Cardiac muscle cell (in vitro differentiated cells and primary cell): ENCODE results near the gene MYO19. TPM values are rescaled to one million over a fixed set of nuclear protein-coding genes. Genes with fewer than 3 reads are reported as not detected.

ENCODE experiments used
- DNase-seq, 2 donors: peaks; one replicate each; pipeline versions ENCODE4 v3.0.0 to v3.0.0-alpha.2; 2010 to 2017; ENCODE audit warnings: low read depth in 1 of 2, low spot score in 1 of 2
- H3K27ac ChIP-seq: fragments of 200-600 bp; sonication (generic); 2 replicates; pipeline ENCODE4 v1.5.1; 2016
- H3K27me3 ChIP-seq: fragments of 200-600 bp; sonication (generic); 2 replicates; pipeline ENCODE4 v1.6.0; 2016; ENCODE audit warnings: control low read depth
- H3K36me3 ChIP-seq: fragments of 200-600 bp; sonication (generic); 2 replicates; pipeline ENCODE4 v1.5.1; 2016; ENCODE audit warnings: control low read depth
- H3K4me1 ChIP-seq: fragments of 200-600 bp; sonication (generic); 2 replicates; pipeline ENCODE4 v1.8.1; 2017; ENCODE audit warnings: low read depth, mild to moderate bottlenecking, mixed run types
- H3K4me3 ChIP-seq: fragments of 200-600 bp; sonication (generic); 2 replicates; pipeline ENCODE4 v1.5.1; 2016; ENCODE audit warnings: mild to moderate bottlenecking
- H3K9me3 ChIP-seq: fragments of 200-600 bp; sonication (generic); 2 replicates; pipeline ENCODE4 v1.5.1; 2017; ENCODE audit warnings: low read depth, mild to moderate bottlenecking, control low read depth
- CTCF ChIP-seq: IDR thresholded peaks from 2 replicates; pipeline ENCODE4 v1.5.1; 2012; ENCODE audit warnings: low read depth, mild to moderate bottlenecking, low read length
- polyA plus RNA-seq: library from polyadenylated mRNA; unstranded; fragments of >200 nt; fragmentation: Nextera tagmentation; extraction: Ambion mirVana; gene quantifications from 2 replicates; pipeline ENCODE4 v1.2.1, GENCODE V29; 2016
- total RNA-seq: library from RNA; depleted of rRNA; stranded (reverse); fragments of >200 nt; gene quantifications from 2 replicates; pipeline ENCODE4 v1.2.3, GENCODE V29; 2016

The MYO19 gene
- total and polyA plus RNA-seq, 2 experiments from 2014 or later, result 21.0 to 50.8 TPM

GRCh38 chr17:36515837-36516236, 18.8 kb downstream of the MYO19 start:
- DNase-seq, result no peak
- Histone ChIP-seq H3K4me1 (no peaks in the 10 kb centered on the region), H3K9me3 (no peaks in the 10 kb centered on the region), H3K27ac (no peak overlapping the region), H3K36me3 (peaks cover 6% of the 10 kb centered on the region), H3K4me3 (no peak overlapping the region), H3K27me3 (no peaks in the 10 kb centered on the region)
- TF ChIP-seq CTCF, result no peak

- no peak for TF ChIP-seq CTCF
- peaks cover 3% of the 10 kb centered on the region for H3K36me3 ChIP-seq
- no peaks in the 10 kb centered on the region for H3K27me3 ChIP-seq
- H3K4me3 ChIP-seq, result no peak overlapping the region
- no peaks in the 10 kb centered on the region for H3K4me1 ChIP-seq
- DNase-seq, result no peak
- H3K27ac ChIP-seq, result no peak overlapping the region
- H3K9me3 ChIP-seq, result no peaks in the 10 kb centered on the region
Measured at GRCh38 chr17:36514856-36515255, 19.8 kb downstream of the MYO19 start.

- TF ChIP-seq CTCF, result no peak
- no peaks in the 10 kb centered on the region for H3K27me3 ChIP-seq
- H3K9me3 ChIP-seq, result no peaks in the 10 kb centered on the region
- H3K4me1 ChIP-seq, result no peaks in the 10 kb centered on the region
- no peak overlapping the region for H3K27ac ChIP-seq
- no peak for DNase-seq
- H3K36me3 ChIP-seq, result peaks cover 3% of the 10 kb centered on the region
- no peak overlapping the region for H3K4me3 ChIP-seq
Measured at GRCh38 chr17:36512641-36513040, 22.0 kb downstream of the MYO19 start.

GRCh38 chr17:36511216-36511615, 23.5 kb downstream of the MYO19 start:
- H3K4me1 ChIP-seq, result no peaks in the 10 kb centered on the region
- H3K27me3 ChIP-seq, result no peaks in the 10 kb centered on the region
- peaks cover 3% of the 10 kb centered on the region for H3K36me3 ChIP-seq
- no peaks in the 10 kb centered on the region for H3K9me3 ChIP-seq
- no peak overlapping the region for H3K4me3 ChIP-seq
- TF ChIP-seq CTCF, result no peak
- DNase-seq, result no peak
- H3K27ac ChIP-seq, result no peak overlapping the region

- no peak for TF ChIP-seq CTCF
- Histone ChIP-seq H3K36me3 (peaks cover 3% of the 10 kb centered on the region), H3K4me3 (no peak overlapping the region), H3K27me3 (no peaks in the 10 kb centered on the region), H3K27ac (no peak overlapping the region), H3K4me1 (no peaks in the 10 kb centered on the region), H3K9me3 (no peaks in the 10 kb centered on the region)
- no peak for DNase-seq
Measured at GRCh38 chr17:36510636-36511035, 24.0 kb downstream of the MYO19 start.
